K562 (cell line): ENCODE results near the gene CGREF1. TPM values are rescaled to one million over a fixed set of nuclear protein-coding genes. Genes with fewer than 3 reads are reported as not detected.
A peak's percentile ranks its signal among the peaks of the same experiment; 100 is the strongest.

Experiments used
- ATF1 ChIP-seq, 2 experiments: fragments of 450-650 bp in 1 of 2; IDR thresholded peaks; 2 replicates each; pipeline ENCODE4 v1.6.1; 2016; ENCODE audit warnings: missing compliant biosample characterization in 1 of 2, missing genetic modification characterization in 1 of 2
- BRF2 ChIP-seq: IDR thresholded peaks from 3 replicates; pipeline ENCODE4 v1.6.1; 2011; ENCODE audit warnings: borderline replicate concordance, mild to moderate bottlenecking; ENCODE audit not compliant: insufficient read length, insufficient read depth
- CBX3 ChIP-seq, 2 experiments: IDR thresholded peaks; 1 replicate in 1 of 2; 2 replicates in 1 of 2; pipeline ENCODE4 v1.6.1; 2012; ENCODE audit warnings: inconsistent platforms in 2 of 2, low read length in 2 of 2, borderline replicate concordance in 1 of 2, control low read depth in 1 of 2
- DPF2 ChIP-seq: fragments of 450-650 bp; IDR thresholded peaks from 2 replicates; pipeline ENCODE4 v1.6.1; 2016
- ETV5 ChIP-seq: sonication (generic); formaldehyde crosslinking; IDR thresholded peaks from 2 replicates; pipeline ENCODE4 v1.4.0; 2020; ENCODE audit warnings: low read depth, mild to moderate bottlenecking, missing genetic modification reagents
- KLF6 ChIP-seq: fragments of 250-450 bp; sonication (Bioruptor Pico); IDR thresholded peaks from 2 replicates; pipeline ENCODE4 v1.4.0; 2020; ENCODE audit warnings: mild to moderate bottlenecking, moderate library complexity, borderline replicate concordance
- NCOR1 ChIP-seq: fragments of 450-650 bp; IDR thresholded peaks from 2 replicates; pipeline ENCODE4 v1.6.1; 2016; ENCODE audit warnings: mild to moderate bottlenecking, moderate library complexity
- NFE2 ChIP-seq: IDR thresholded peaks from 2 replicates; pipeline ENCODE4 v1.6.1; 2014; ENCODE audit warnings: antibody characterized with exemption, low read depth
- NR2C1 ChIP-seq, 2 experiments: fragments of 450-650 bp; IDR thresholded peaks; 2 replicates each; pipeline ENCODE4 v1.6.1; 2017; ENCODE audit warnings: mild to moderate bottlenecking in 2 of 2, antibody characterized with exemption in 1 of 2, inconsistent platforms in 1 of 2, missing compliant biosample characterization in 1 of 2, missing genetic modification characterization in 1 of 2
- NR2C2 ChIP-seq, 2 experiments: fragments of 200-800 bp in 1 of 2; sonication (Bioruptor generic) in 1 of 2; sonication (generic) in 1 of 2; formaldehyde crosslinking in 1 of 2; IDR thresholded peaks; 2 replicates each; pipeline versions ENCODE4 v1.6.1 to v1.8.0; 2016 to 2022; ENCODE audit warnings: mild to moderate bottlenecking in 1 of 2, missing compliant biosample characterization in 1 of 2, missing genetic modification characterization in 1 of 2, missing genetic modification reagents in 1 of 2
- SETDB1 ChIP-seq: IDR thresholded peaks from one replicate; pipeline ENCODE4 v1.6.1; 2012; ENCODE audit warnings: low read length, control low read depth, inconsistent platforms
- SP1 ChIP-seq: sonication (generic); formaldehyde crosslinking; IDR thresholded peaks from 2 replicates; pipeline ENCODE4 v1.8.1; 2022; ENCODE audit warnings: mild to moderate bottlenecking, missing genetic modification reagents
- TGIF2 ChIP-seq: sonication (generic); formaldehyde crosslinking; IDR thresholded peaks from 2 replicates; pipeline ENCODE4 v1.8.1; 2022; ENCODE audit warnings: mild to moderate bottlenecking, missing genetic modification reagents, moderate library complexity
- ZBTB5 ChIP-seq: fragments of 450-650 bp; IDR thresholded peaks from 2 replicates; pipeline ENCODE4 v1.6.1; 2017; ENCODE audit warnings: antibody characterized with exemption
- ZFX ChIP-seq: sonication (generic); formaldehyde crosslinking; IDR thresholded peaks from 2 replicates; pipeline ENCODE4 v1.8.0; 2022; ENCODE audit warnings: mild to moderate bottlenecking, missing genetic modification reagents, moderate library complexity
- ZNF408 ChIP-seq: fragments of 250-450 bp; sonication (Bioruptor Pico); IDR thresholded peaks from 2 replicates; pipeline ENCODE4 v1.4.0; 2020; ENCODE audit warnings: low read depth, mild to moderate bottlenecking, moderate library complexity
- polyA plus RNA-seq, 8 experiments: library from polyadenylated mRNA; depleted of rRNA in 4 of 8; stranded (reverse) in 5 of 8; unstranded in 3 of 8; fragments of >200 nt; fragmentation: Nextera tagmentation in 2 of 8; fragmentation: Illumina TruSeq in 1 of 8; extraction: Ambion mirVana in 2 of 8; extraction: Trizol in 1 of 8; gene quantifications; 2 replicates each; pipeline versions ENCODE4 v1.2.1 to v1.2.3, GENCODE V29; 2011 to 2014; ENCODE audit warnings: inconsistent platforms in 1 of 8, missing spikeins in 1 of 8
- total RNA-seq, 7 experiments: library from RNA; depleted of rRNA in 6 of 7; stranded (reverse); fragments of >200 nt in 6 of 7; fragmentation: Illumina TruSeq in 2 of 7; extraction: Trizol in 2 of 7; gene quantifications; 2 replicates each; pipeline versions ENCODE4 v1.2.1 to v1.2.3, GENCODE V29; 2011 to 2021; ENCODE audit warnings: low replicate concordance in 1 of 7
- TF ChIP-seq, protein P1 (sequence below): fragments of 250-450 bp; sonication (Bioruptor Pico); IDR thresholded peaks from 2 replicates; pipeline ENCODE4 v1.8.0; 2022; ENCODE audit warnings: inconsistent platforms
- TF ChIP-seq, protein P2 (sequence below), 3 experiments: fragments of 200-800 bp in 1 of 3; fragments of 250-450 bp in 1 of 3; fragments of 450-650 bp in 1 of 3; sonication (Bioruptor Pico) in 1 of 3; sonication (Bioruptor generic) in 1 of 3; formaldehyde crosslinking in 1 of 3; IDR thresholded peaks; 2 replicates each; pipeline versions ENCODE4 v1.6.1 to v1.8.0; 2016 to 2022; ENCODE audit warnings: mild to moderate bottlenecking in 2 of 3, missing genetic modification characterization in 2 of 3, missing compliant biosample characterization in 1 of 3, moderate library complexity in 1 of 3

The CGREF1 gene
- total and polyA plus RNA-seq, 9 of the 15 experiments (the other 6 are each of a cell fraction or from before 2014, with no cell fraction given), result 0.07 to 0.50 (median 0.37) TPM

DNA sequence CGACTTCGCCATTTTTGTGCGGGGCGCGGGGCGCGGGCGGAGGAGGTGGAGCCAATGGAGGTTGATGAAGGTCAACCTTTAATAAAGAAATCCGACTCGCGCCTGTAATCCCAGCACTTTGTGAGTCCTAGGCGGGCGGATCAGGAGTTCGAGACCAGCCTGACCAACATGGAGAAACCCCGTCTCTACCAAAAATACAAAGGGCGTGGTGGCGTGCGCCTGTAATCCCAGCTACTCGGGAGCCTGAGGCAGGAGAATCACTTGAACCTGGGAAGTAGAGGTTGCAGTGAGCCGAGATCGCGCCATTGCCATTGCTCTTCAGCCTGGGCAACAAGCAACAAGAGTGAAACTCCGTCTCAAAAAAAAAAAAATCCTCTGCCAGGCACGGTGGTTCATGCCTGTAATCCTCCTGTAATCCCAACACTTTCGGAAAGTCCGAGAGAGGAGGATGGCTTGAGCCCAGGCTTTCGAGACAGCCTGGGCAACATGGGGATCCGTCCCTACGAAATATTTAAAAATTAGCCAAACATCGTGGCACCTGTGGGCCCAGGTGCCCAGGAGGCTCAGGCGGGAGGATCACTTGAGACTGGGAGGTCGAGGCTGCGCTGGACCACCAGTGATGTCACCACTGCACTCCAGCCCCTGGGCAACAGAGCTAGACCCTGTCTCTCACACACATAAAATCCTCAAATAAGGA, 16.0 kb upstream of the CGREF1 start (continued):
- TF ChIP-seq NR2C2 (CRISPR knock-in tag; IDR thresholded peaks at IDR 0.05) (no peak), NR2C2 (tag; IDR thresholded peaks at IDR 0.05) (peak; percentile 94), SP1 (CRISPR knock-in tag) (peak; percentile 63; the same call in 1 of the 2 replicates), CBX3 (IDR thresholded peaks at IDR 0.05; ENCODE audit: borderline replicate concordance in 1 of 2, low read length in 2 of 2) (peak in 1 of 2 experiments; percentile 60; a peak in 1 of 3 replicates), NCOR1 (0 out of 2 replicates have a peak, but pooled peaks have one; percentile 75), ZFX (CRISPR knock-in tag) (0 out of 2 replicates have a peak, but pooled peaks have one; percentile 25), ETV5 (CRISPR knock-in tag) (0 out of 2 replicates have a peak, but pooled peaks have one; percentile 35), NFE2 (no peak), ZNF408 (CRISPR knock-in tag) (no peak), SETDB1 (no peak), BRF2 (no peak), TGIF2 (CRISPR knock-in tag) (no peak), NR2C1 (IDR thresholded peaks at IDR 0.05) (peak; percentile 56), NR2C1 (tag; IDR thresholded peaks at IDR 0.05) (peak; percentile 84), KLF6 (no peak), DPF2 (peak; percentile 51; the same call in 1 of the 2 replicates), ATF1 (CRISPR knock-in tag; IDR thresholded peaks at IDR 0.05) (no peak), ATF1 (tag; IDR thresholded peaks at IDR 0.05) (peak; percentile 65), ZBTB5 (no peak)
- TF ChIP-seq, protein P1, sequence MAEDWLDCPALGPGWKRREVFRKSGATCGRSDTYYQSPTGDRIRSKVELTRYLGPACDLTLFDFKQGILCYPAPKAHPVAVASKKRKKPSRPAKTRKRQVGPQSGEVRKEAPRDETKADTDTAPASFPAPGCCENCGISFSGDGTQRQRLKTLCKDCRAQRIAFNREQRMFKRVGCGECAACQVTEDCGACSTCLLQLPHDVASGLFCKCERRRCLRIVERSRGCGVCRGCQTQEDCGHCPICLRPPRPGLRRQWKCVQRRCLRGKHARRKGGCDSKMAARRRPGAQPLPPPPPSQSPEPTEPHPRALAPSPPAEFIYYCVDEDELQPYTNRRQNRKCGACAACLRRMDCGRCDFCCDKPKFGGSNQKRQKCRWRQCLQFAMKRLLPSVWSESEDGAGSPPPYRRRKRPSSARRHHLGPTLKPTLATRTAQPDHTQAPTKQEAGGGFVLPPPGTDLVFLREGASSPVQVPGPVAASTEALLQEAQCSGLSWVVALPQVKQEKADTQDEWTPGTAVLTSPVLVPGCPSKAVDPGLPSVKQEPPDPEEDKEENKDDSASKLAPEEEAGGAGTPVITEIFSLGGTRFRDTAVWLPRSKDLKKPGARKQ, result peak; percentile 82; the same call in 1 of the 2 replicates
- TF ChIP-seq, protein P2, sequence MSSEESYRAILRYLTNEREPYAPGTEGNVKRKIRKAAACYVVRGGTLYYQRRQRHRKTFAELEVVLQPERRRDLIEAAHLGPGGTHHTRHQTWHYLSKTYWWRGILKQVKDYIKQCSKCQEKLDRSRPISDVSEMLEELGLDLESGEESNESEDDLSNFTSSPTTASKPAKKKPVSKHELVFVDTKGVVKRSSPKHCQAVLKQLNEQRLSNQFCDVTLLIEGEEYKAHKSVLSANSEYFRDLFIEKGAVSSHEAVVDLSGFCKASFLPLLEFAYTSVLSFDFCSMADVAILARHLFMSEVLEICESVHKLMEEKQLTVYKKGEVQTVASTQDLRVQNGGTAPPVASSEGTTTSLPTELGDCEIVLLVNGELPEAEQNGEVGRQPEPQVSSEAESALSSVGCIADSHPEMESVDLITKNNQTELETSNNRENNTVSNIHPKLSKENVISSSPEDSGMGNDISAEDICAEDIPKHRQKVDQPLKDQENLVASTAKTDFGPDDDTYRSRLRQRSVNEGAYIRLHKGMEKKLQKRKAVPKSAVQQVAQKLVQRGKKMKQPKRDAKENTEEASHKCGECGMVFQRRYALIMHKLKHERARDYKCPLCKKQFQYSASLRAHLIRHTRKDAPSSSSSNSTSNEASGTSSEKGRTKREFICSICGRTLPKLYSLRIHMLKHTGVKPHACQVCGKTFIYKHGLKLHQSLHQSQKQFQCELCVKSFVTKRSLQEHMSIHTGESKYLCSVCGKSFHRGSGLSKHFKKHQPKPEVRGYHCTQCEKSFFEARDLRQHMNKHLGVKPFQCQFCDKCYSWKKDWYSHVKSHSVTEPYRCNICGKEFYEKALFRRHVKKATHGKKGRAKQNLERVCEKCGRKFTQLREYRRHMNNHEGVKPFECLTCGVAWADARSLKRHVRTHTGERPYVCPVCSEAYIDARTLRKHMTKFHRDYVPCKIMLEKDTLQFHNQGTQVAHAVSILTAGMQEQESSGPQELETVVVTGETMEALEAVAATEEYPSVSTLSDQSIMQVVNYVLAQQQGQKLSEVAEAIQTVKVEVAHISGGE (CRISPR knock-in tag; IDR thresholded peaks at IDR 0.05), result peak in 1 of 3 experiments; percentile 66; a peak in 1 of 6 replicates
